Left ventricle myocardium inferior (tissue), 1 donor: ENCODE measurements around the gene NRIP1. TPM values are rescaled to one million over a fixed set of nuclear protein-coding genes. Genes with fewer than 3 reads are reported as not detected.

Experiments
- DNase-seq: peaks from one replicate; pipeline ENCODE4 v3.0.0-alpha.2; 2020
- H3K27ac ChIP-seq: fragments of 200-600 bp; replicated peaks from 2 replicates; pipeline ENCODE4 v1.8.0; 2021
- H3K27me3 ChIP-seq: fragments of 200-600 bp; 2 replicates; pipeline ENCODE4 v1.8.0; 2021; ENCODE audit warnings: low read depth
- H3K36me3 ChIP-seq: fragments of 200-600 bp; 2 replicates; pipeline ENCODE4 v1.8.0; 2021
- H3K4me1 ChIP-seq: fragments of 200-600 bp; 2 replicates; pipeline ENCODE4 v1.8.0; 2021
- H3K4me3 ChIP-seq: fragments of 200-600 bp; 2 replicates; pipeline ENCODE4 v1.8.0; 2021; ENCODE audit warnings: mild to moderate bottlenecking, moderate library complexity
- H3K9me3 ChIP-seq: fragments of 200-600 bp; replicated peaks from 2 replicates; pipeline ENCODE4 v1.8.0; 2021
- CTCF ChIP-seq: fragments of 200-600 bp; IDR thresholded peaks from 2 replicates; pipeline ENCODE4 v1.8.0; 2021; ENCODE audit warnings: antibody characterized with exemption, mild to moderate bottlenecking, borderline replicate concordance
- intact Hi-C: fragments of 100-400 bp; cut with micrococcal nuclease; formaldehyde crosslinking; loops from one replicate; pipeline ENCODE4 v1.11.0; 2022
- total RNA-seq: library from RNA; stranded (reverse); fragmentation: NEBNext Ultra II Directional; extraction: Animal tissue kit (Norgen Biotek cat#: 25700); gene quantifications from one replicate; pipeline ENCODE4 v1.2.1, GENCODE V29; 2021
- donor health status: DM: no; HTN: yes; CAD: no; lungs with severe emphysema.

NRIP1 gene
- total RNA-seq, 1 donor from 2014 or later = 16.8 TPM

GRCh38 chr21:15098908-15099307 is 34.1 kb upstream of the NRIP1 start:
- H3K9me3 ChIP-seq = no peaks in the 10 kb centered on the region
- DNase-seq = no peak
- no peaks in the 10 kb centered on the region for H3K36me3 ChIP-seq
- no peak overlapping the region for H3K27ac ChIP-seq
- H3K4me1 ChIP-seq = no peaks in the 10 kb centered on the region
- no peak for TF ChIP-seq CTCF
- intact Hi-C loops = no loop called here
- no peaks in the 10 kb centered on the region for H3K27me3 ChIP-seq
- H3K4me3 ChIP-seq = no peak overlapping the region

DNA sequence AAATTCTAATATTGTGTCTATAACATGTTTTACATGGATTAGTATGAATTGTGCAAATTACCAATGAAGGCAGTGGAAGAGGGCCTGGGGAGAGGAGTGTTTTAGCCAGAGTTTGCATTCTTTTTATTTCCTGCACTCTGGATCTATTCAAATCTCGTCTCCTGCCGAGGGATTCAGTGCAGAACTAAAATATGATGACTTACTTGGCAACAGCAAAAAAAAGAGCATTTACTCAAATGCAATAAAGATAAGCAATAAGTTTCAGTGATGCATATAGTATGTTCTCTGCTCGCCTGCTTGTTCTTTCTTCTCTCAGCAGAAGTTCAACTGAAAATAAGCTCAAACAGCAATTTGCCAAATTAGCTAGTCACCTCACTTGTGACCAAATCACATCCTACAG is 33.4 kb upstream of the NRIP1 start:
- intact Hi-C loops = no loop called here
- Histone ChIP-seq H3K9me3 (no peaks in the 10 kb centered on the region), H3K4me3 (no peak overlapping the region), H3K4me1 (no peaks in the 10 kb centered on the region), H3K27ac (no peak overlapping the region), H3K36me3 (no peaks in the 10 kb centered on the region), H3K27me3 (no peaks in the 10 kb centered on the region)
- no peak for DNase-seq
- TF ChIP-seq CTCF = no peak

- intact Hi-C loops = no loop called here
- no peak for DNase-seq
- H3K9me3 ChIP-seq = no peaks in the 10 kb centered on the region
- no peak overlapping the region for H3K4me3 ChIP-seq
- H3K27me3 ChIP-seq = no peaks in the 10 kb centered on the region
- no peak for TF ChIP-seq CTCF
- no peaks in the 10 kb centered on the region for H3K36me3 ChIP-seq
- H3K27ac ChIP-seq = no peak overlapping the region
- no peaks in the 10 kb centered on the region for H3K4me1 ChIP-seq
These were observed 32.8 kb upstream of the NRIP1 start for GRCh38 chr21:15097580-15097979.

DNA sequence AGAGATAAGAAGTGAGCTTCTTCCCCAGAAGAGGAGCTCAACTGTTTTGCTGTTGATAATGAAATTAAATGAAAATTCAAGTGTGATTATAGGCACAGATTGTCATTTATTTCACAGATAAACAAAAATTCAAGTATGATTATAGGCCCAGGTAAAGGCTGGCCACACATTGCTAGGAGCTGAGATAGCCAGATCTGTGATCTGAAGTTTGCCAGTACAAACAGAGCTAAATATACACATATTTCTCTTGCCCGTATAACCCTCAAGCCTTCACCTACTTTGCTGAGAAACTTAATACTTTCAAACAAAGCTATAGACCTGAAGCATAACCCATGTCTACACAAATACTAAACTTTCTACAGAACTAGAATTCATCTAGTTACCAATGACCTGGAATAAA is 31.3 kb upstream of the NRIP1 start:
- DNase-seq = no peak
- Histone ChIP-seq H3K4me1 (no peaks in the 10 kb centered on the region), H3K9me3 (no peaks in the 10 kb centered on the region), H3K27ac (no peak overlapping the region), H3K4me3 (no peak overlapping the region), H3K27me3 (no peaks in the 10 kb centered on the region), H3K36me3 (no peaks in the 10 kb centered on the region)
- intact Hi-C loops = no loop called here
- no peak for TF ChIP-seq CTCF

DNA sequence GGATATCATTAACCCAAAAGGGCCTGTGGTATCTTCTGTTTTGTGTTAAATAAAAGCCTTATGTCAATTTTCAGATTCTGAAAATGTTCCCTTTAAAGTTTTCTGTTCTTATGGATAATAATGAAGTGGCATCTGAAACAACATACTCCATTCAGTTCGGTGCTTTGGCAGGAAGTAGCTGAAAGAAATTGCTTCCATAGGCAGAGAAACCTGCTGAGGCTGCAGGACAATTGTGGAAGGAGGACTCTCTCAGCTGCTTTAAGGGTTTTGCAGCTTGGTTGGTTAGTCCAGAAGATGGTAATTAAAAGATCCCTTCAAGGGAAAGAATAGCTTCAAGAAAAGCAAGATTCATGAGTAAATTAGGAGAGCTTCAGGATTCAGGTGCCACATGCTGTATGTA is 30.5 kb upstream of the NRIP1 start:
- no peaks in the 10 kb centered on the region for H3K27me3 ChIP-seq
- H3K4me3 ChIP-seq = no peak overlapping the region
- TF ChIP-seq CTCF = no peak
- no peaks in the 10 kb centered on the region for H3K36me3 ChIP-seq
- DNase-seq = no peak
- H3K4me1 ChIP-seq = no peaks in the 10 kb centered on the region
- no peak overlapping the region for H3K27ac ChIP-seq
- no peaks in the 10 kb centered on the region for H3K9me3 ChIP-seq
- intact Hi-C loops = no loop called here

GRCh38 chr21:15094706-15095105 is 29.9 kb upstream of the NRIP1 start:
- H3K4me1 ChIP-seq = no peaks in the 10 kb centered on the region
- no peak for TF ChIP-seq CTCF
- intact Hi-C loops = no loop called here
- H3K4me3 ChIP-seq = no peak overlapping the region
- H3K36me3 ChIP-seq = no peaks in the 10 kb centered on the region
- DNase-seq = no peak
- H3K27me3 ChIP-seq = no peaks in the 10 kb centered on the region
- no peaks in the 10 kb centered on the region for H3K9me3 ChIP-seq
- no peak overlapping the region for H3K27ac ChIP-seq
